Airway epithelial cell (primary cell): ENCODE measurements around the gene FLG. TPM values are rescaled to one million over a fixed set of nuclear protein-coding genes. Genes with fewer than 3 reads are reported as not detected.

Experiments used
- total RNA-seq: library from RNA; depleted of rRNA; stranded (reverse); fragments of >200 nt; gene quantifications from 2 replicates; pipeline ENCODE4 v1.2.3, GENCODE V29; 2015

Gene FLG
- 1.3 and 2.3 TPM in 2 replicates for total RNA-seq

DNA sequence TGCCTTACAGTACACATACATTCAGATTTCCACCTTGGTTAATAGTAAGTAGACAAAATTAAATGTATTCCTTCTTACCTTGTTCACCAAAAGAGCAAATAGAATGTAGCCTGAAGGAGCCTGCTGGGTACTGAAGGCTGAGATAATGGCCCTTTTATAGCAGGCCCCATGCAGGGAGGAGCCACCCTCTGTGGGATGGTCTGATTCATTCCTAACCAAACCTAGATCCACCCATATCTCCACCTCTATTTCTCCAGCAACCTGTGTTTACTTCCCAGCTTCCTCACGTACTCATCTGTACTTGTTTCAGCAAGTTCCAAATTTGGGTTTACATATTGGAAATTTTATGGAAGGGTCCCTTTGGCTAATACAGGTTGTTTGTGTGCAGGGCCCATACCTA lies at the start of gene FLG:
Gene FLG (minus strand): TSS at position 129 of the 400 bp plus-strand sequence. CDS start 9,783 bp downstream, outside the sequence.

DNA sequence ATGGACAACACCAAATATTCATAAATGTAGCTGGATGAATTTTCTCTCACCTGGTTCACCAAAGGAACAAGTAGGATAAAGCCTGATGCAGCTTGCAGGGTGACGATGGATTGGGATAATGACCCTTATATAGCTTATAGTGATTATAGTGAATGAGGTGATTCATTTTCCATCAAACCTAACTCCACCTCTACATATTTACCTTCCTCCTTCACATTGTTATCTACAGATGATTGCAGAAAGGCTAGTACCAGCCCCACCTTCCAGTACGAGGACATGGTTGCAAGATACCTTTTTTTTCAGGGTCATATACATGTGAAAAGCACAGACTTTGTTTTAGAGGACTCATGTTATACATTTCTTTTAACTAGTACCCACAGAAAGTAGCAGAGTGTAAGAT lies 34.9 kb upstream of the FLG start, which contains the start of gene FLG2:
Gene FLG2 (minus strand): TSS at position 101 of the 400 bp plus-strand sequence. CDS start 1,122 bp downstream, outside the sequence.

Other genes with a start within 250 kb of the FLG start
- gene TCHHL1, start 236.2 kb downstream of the FLG start, total RNA-seq, result not detected in 2 replicates
- gene TCHH, start 209.8 kb downstream of the FLG start, total RNA-seq, result under 0.01 TPM in 1 of 2 replicates, not detected in the other
- 2.0 and 3.0 TPM in 2 replicates for gene RPTN, start 166.0 kb downstream of the FLG start, total RNA-seq
- under 0.01 TPM in 1 of 2 replicates, not detected in the other for gene HRNR, start 101.0 kb downstream of the FLG start, total RNA-seq
- under 0.01 and 0.05 TPM in 2 replicates for gene FLG2, start 34.8 kb upstream of the FLG start, total RNA-seq
- gene CRNN, start 89.0 kb upstream of the FLG start, total RNA-seq, result 5.2 and 6.1 TPM in 2 replicates
- not detected in 2 replicates for gene LCE5A, start 185.6 kb upstream of the FLG start, total RNA-seq
- gene CRCT1, start 189.2 kb upstream of the FLG start, total RNA-seq, result 9.1 and 12.0 TPM in 2 replicates
- 0.23 and 0.63 TPM in 2 replicates for gene LCE3E, start 241.5 kb upstream of the FLG start, total RNA-seq